Stimulated activated CD8-positive, alpha-beta memory T cell treated with anti-CD3 and anti-CD28 coated beads, Interleukin-2, amount 100 ng/mL, for 48 hours (primary cell): ENCODE data around the gene PBX1.

Source experiments
- DNase-seq, 2 donors: peaks; one replicate each; pipeline ENCODE4 v3.0.0-alpha.2; 2020; ENCODE audit warnings: low read depth in 2 of 2

PBX1 gene

DNA sequence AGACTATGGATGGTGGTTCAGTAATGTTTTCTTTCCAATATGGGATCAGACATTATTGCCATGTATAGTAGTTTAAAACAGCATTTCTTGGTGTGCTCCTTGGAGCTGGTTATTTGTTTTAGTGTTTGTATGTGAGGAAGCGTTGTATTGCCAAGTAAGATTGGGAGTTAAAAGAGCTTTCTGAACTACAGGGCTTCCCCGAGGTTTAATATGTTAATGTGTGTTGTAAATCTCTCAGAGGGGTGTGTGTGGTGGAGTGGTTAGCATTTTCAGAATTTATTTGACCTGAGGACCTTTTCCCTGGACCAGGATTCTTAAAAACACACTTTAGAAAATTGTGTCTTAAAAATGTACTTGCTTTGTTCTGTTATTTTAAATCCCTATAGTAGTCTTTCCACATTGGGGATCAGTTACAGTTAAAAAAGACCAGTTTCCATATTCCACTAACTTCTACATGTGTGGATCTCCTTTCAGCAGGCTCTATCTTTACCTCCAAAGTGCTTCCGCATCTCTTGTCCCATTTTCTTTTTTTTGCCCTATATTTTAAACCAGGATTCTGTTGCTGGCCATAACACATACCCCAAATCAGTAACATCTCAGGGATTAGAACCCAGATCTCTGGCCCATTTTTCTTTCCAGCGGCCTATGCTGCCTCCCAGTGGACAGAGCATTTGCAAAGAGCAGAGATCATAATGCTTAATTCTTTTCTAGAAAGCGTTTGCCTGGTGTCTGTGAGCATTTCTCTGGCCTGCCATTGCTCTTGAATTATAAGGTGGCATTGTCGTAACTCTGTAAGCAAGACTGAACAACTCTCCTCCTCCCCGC, 58.6 kb downstream of the PBX1 start:
- DNase-seq, result no peak

DNA sequence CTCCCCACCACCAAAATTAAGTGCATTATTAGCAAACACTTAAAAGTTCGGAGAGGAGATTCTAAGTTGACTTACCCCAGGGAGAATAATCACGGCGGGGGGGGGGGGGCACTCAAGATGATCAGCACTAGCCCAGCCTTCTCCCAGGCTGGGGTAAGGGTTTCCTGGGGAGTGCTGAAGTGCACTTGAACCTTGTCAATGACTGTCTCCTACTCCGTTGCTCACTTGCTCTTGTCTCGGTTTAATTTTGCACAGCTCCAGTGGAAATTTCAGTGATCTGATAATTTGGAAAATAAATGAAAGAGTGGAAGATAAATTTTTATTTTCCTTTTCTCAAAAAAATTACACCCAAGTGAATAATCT, 59.2 kb downstream of the PBX1 start:
- DNase-seq, result no peak

GRCh38 chr1:164619006-164619784, 60.2 kb downstream of the PBX1 start:
- DNase-seq, result no peak

DNA sequence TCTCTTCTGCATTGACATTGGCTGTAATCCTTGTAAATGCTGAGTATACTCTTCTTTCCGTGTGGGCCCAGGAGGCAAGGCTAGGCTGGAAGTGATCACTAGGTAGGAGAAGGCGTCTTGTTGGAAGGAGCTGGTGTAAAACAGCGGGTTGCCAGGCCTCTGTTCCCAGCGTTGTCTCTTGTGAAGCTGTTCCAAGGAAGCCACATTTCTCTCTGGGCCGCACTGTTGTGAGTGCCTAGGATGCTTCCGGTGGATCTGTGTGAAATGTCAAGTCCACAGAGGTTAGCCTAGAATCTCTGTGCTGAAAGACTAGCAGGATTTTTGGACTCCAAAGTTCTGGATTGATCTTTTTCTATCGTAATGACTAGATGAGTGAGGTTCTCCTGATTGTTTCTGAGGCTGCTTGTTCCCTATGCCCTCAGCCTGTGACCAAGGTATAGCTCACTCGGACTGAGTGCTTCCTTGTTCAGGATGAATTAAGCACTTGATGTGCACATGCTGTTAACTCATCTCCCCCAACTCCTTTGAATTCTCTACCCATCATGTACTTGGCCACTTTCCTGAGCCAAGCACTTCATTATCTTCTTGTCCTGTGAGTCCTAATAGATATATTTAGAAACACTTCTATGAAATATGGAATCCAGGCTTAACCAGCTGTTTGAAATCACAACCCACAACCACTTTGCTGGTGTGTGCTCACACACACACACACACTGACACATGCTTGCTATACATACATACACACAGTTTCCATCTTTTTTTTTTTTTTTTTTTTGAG, 63.3 kb downstream of the PBX1 start:
- DNase-seq, result no peak

- no peak for DNase-seq
These were observed 64.8 kb downstream of the PBX1 start for GRCh38 chr1:164623805-164624204.

DNA sequence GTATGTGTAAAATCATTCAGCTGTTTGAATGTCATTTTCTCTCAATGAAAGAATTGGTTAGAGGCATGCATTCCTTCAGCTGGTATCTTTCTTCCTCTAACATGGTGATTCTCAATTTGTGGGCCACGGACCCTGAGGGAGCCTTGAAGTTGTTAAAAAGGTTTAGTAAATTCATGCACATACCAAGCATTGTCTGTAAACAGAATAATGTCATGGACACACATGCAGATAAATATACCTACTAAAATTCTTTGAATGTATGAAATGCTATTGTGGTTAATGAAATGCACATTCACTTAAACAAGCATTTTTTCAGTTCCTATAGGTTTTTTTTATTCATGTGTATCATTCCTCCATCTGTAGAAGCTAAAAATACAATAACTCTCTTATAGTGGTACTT, 65.4 kb downstream of the PBX1 start:
- no peak for DNase-seq

GRCh38 chr1:164625004-164625617, 66.1 kb downstream of the PBX1 start:
- no peak for DNase-seq

DNA sequence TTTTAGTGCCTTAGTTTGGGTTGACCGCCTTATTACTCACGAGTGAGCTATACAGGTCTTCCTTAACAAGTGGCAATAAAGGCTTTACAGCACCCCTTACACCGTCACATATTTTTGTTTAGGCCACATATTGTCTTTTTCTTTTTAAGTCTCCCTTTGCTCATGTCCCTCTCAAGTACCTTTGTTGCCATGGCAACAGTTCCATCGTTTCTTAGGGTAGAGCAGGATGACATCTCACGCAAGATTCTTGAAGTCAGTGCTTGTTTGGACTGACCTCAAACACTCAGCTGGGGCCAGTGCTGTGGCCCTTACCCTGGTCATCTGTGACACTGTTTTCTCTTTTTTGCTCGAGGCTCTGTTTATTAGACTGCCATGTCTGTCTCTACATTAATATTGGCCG, 69.8 kb downstream of the PBX1 start:
- DNase-seq, result no peak

DNA sequence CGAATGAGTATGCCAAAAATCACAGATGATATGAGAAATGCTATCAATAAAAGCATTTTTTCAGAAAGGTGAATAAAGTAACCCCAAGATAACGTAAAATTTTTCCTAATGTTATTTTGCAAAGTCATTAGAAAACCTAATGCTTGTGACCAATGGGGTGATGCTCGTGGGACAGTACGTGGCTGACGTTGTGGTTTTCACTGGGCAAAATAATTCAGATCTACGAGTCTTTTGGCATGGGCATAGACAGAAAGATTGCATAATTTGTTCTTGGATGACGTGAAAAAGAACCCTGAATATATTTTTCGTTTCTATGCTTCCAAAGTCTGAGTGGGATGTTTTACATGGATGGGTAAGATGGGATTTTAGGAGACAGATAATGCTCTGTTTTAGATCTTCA, 71.0 kb downstream of the PBX1 start:
- no peak for DNase-seq

GRCh38 chr1:164630626-164631396, 71.8 kb downstream of the PBX1 start:
- DNase-seq, result no peak

DNA sequence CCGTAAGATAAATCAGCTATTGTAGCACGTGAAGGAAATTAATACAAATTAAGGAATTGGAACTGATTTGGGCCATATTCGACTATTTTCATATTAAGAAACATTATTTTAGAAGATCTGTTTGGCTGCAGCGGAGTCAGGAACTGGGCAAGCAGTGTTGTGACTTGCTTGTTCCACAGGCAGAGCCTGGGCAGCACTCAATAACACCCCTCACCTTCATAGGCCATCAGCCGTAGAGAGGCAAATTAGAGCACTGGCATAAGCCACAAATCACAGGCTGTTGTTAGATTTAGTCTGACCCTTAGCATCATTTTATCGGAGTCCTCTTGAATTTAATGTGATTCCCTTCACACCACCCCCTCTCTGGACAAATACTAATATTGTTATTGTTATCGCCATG, 72.8 kb downstream of the PBX1 start:
- no peak for DNase-seq

DNA sequence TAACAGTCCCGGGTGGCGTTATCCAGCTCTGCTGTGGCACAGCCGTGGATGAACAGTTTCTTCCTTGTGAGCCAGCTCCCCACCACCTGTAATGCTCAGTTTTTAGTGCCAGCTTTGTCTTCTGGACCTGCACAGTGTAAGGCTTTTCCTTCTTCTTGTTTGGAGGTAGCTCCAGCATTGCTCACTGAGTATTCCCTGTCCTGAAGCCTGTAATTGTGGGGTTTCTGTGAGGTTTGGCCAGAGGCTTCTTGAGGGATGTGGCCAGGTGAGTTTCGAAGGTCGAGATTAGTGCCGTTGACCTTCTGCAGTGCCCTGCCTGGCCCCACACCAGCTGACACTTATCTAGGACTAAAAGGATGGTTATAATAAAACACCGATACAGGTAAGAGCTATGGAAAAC, 75.0 kb downstream of the PBX1 start:
- no peak for DNase-seq

GRCh38 chr1:164635059-164635802, 76.2 kb downstream of the PBX1 start:
- no peak for DNase-seq

GRCh38 chr1:164635803-164636731, 77.1 kb downstream of the PBX1 start:
- DNase-seq, result no peak

DNA sequence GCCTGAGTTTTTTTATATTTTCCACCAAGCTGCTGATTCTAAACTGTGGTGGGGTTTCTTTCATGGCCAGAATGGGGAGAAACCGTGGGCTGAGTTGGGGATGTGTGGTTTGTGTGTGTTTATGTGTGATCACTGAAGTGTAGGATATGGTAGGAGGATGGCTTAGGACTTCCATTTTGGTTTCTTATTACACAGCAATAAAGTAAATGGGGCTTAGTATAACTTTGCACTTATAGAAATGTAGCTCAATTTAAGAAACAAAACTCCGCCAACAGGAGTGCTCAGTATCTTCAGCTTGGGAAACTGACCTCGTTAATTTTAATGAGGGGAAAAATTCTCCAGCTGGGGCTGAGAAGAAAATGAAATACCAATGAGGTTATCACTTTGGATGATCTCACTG, 77.8 kb downstream of the PBX1 start:
- no peak for DNase-seq

DNA sequence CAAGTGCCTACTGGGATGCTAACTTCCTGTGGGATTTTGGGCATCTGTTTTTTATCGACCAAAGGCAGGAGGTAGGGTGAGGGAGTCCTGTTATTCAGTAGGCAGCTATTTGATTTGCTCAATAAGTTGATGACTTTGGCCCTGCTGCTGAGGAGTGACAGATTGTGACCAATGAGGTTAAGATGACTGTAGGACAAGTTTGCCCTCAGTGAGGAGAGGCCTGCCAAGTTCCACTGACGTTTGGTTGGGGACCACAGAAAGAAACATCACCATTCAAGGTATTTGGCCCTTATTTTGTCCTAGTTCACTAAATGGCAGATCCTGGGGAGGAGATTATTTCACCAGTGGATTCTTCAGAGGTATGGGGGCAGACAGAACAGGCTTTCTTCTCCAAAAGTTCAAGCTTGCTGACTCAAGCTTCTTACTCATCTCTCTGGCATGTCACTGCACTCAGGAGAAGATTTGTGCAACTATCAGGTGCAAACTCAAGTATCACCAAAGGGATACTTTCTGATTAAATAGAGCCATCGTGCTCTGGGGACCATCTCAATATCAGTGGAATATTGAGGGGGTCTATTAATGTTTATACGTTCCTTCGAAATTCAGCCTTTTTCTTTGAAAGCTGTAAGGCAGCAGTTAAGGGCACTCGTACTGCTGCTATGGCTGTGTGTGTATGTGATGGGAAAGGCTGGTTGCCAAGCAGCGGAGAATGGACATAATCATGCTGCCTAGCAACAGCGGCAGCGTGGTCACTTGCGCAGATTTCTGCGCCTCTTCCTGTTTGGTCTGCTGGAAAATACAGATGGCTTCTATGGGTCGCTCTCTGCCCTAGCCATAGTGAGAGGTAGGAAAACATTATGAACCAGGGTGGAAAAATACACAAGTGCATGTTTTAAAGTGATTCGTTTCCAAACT, 78.7 kb downstream of the PBX1 start:
- DNase-seq, result no peak

DNA sequence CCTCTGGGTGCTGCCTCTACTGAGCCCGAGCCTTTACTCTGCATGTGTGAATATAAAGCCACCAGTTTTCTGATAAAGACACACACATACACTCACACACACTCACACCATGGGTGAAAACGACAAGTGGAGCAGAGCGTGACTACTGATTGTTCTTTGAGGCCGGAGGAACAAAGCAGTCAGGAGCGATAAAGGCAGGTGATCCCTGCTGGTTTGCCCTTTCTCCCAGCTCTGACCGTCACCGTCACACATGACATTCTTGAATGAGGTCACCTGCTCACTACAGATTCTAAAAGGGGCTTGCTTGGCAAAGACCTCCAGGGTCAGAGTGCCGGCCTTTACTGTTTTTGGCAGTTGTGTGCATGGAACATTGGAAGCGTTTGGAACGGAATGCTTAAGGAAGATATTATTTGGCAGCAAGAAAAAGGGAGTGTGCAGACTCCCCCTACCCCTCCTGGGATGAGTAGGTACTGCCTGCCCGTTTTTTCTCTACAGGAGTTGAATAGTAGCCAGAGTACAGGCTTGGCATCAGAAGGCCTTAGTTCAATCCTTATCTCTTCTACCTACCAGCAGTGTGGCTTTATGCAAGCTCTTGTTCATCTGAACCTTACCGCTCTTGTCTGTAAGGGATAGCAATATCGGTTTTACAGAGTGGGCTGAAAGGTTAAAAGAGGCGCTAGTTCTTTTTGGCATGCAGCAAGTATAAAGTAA, 79.7 kb downstream of the PBX1 start:
- DNase-seq, result no peak
